GM19023 (cell line): Measurements from ENCODE around the gene XAGE5.
"Not testable (repeated sequence)": the region's sequence is repeated elsewhere in the genome, so short reads cannot be mapped to it uniquely, and the experiment has no call there.

ENCODE experiments used
- ATAC-seq: cut with Tn5 transposase; IDR thresholded peaks from one replicate; pipeline ENCODE4 v1.9.1; 2021; ENCODE audit warnings: mild to moderate bottlenecking, moderate library complexity; ENCODE audit not compliant: unreplicated experiment

The XAGE5 gene

GRCh38 chrX:52811065-52811625 lies at the start of gene XAGE5:
XAGE5 (plus strand) TSS chrX:52811287; CDS start chrX:52812567, 1,280 bp downstream.
- no peak for ATAC-seq

DNA sequence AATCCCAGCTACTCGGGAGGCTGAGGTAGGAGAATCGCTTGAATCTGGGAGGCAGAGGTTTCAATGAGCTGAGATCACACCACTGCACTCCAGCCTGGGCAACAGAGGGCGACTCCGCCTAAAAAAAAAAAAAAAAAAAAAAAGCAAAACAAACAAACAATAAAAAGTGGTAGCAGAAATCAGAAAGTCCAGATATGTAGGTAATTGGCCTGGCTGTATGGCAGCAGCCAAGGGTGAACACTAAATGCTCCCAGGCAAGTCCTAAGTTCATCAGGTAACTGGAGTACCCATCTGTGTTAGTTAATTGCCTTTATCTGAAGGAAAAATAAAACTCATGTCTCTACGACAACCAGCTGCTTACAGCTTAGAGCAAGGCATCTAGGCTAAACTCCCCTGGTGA lies 45.1 kb upstream of the XAGE5 start:
- ATAC-seq = not testable (repeated sequence)

DNA sequence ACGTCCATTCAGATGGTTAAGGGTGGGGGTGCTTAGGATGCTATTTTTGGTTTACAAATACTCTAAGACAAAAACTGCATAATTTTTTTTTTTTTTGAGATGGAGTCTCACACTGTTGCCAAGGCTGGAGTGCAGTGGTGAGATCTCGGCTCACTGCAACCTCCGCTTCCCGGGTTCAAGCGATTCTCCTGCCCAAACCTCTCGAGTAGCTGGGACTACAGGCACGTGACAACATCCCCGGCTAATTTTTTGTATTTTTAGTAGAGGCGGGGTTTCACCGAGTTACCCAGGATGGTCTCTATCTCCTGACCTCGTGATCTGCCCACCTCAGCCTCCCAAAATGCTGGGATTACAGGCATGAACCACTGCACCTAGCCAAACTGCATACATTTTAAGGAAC lies 37.6 kb upstream of the XAGE5 start:
- not testable (repeated sequence) for ATAC-seq

- not testable (repeated sequence) for ATAC-seq
These were observed 13.8 kb upstream of the XAGE5 start, which contains the start of gene SPANXN5 for GRCh38 chrX:52797327-52797726. SPANXN5 (minus strand) TSS chrX:52797427; CDS start chrX:52797348, 79 bp downstream.

- not testable (repeated sequence) for ATAC-seq
These were observed 6.2 kb upstream of the XAGE5 start for GRCh38 chrX:52804876-52805275.

DNA sequence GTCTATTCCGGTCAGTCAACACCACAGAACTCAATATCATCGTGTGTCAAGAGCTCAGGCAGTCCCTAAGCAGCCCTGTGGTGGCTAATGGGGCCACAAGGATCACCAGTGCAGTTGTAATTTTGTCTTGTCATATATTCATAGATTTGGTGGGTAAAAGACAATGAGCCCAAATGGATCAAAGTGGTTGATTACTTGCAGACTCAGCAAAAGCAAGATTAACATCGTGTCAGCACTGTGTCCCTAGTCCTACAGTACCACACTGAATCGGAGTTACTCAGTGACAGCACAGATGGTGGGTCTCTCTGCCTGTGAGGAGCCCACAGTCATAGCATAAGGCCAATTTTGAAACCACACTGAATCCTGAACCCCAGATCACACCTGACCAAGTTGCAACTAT lies 8.7 kb downstream of the XAGE5 start:
- no peak for ATAC-seq

GRCh38 chrX:52821079-52821760 lies 10.1 kb downstream of the XAGE5 start:
- no peak for ATAC-seq

- ATAC-seq = no peak
These were observed 13.5 kb downstream of the XAGE5 start for GRCh38 chrX:52824608-52825007.

GRCh38 chrX:52830551-52830950 lies 19.5 kb downstream of the XAGE5 start:
- ATAC-seq = no peak

DNA sequence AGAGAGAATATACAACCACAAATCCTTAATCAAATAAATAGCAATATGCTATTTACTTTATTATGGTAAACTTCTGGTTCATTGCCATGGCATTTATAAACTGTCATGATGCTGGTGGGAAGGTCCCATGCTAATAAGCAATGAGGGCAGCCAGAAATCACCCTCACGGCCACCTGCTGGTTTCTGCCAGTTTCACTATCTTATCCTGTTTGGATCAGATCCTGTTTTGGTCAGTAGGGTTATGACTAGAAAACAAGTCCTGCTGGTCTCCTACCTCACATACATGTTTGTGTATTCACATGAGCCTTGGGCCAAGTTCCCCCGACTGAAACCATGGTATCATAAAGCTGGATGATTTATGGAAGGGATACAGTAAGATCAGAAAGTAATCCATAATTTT lies 28.1 kb downstream of the XAGE5 start:
- no peak for ATAC-seq

DNA sequence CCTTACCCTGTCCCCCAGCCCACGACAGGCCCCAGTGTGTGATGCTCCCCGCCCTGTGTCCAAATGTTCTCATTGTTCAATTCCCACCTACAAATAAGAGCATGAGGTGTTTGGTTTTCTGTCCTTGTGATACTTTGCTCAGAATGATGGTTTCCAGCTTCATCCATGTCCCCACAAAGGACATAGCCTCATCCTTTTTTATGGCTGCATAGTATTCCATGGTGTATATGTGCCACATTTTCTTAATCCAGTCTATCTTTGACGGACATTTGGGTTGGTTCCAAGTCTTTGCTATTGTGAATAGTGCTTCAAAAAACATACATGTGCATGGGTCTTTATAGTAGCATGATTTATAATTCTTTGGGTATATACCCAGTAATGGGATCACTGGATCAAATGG lies 32.5 kb downstream of the XAGE5 start:
- ATAC-seq = not testable (repeated sequence)

GRCh38 chrX:52852110-52852860 lies 41.2 kb downstream of the XAGE5 start:
- no peak for ATAC-seq

- not testable (repeated sequence) for ATAC-seq
These were observed 46.0 kb downstream of the XAGE5 start for GRCh38 chrX:52856991-52857525.

- ATAC-seq = no peak
These were observed 54.4 kb downstream of the XAGE5 start for GRCh38 chrX:52865343-52865998.
